Thyroid gland (tissue), 4 donors: ENCODE results near the gene TMEM45B.

ENCODE experiments used
- CTCF ChIP-seq, 6 experiments: fragments of 200-600 bp in 3 of 6; fragments of 450-650 bp in 3 of 6; sonication (generic) in 3 of 6; IDR thresholded peaks; one replicate each; pipeline ENCODE4 v1.5.1; 2016 to 2019; ENCODE audit warnings: antibody characterized with exemption in 6 of 6, mild to moderate bottlenecking in 2 of 6, inconsistent platforms in 1 of 6, moderate library complexity in 1 of 6
- POLR2A ChIP-seq, 2 donors: fragments of 450-650 bp; IDR thresholded peaks; one replicate each; pipeline ENCODE4 v1.6.1; 2017; ENCODE audit warnings: antibody characterized with exemption in 2 of 2, mild to moderate bottlenecking in 2 of 2, moderate library complexity in 1 of 2

DNA sequence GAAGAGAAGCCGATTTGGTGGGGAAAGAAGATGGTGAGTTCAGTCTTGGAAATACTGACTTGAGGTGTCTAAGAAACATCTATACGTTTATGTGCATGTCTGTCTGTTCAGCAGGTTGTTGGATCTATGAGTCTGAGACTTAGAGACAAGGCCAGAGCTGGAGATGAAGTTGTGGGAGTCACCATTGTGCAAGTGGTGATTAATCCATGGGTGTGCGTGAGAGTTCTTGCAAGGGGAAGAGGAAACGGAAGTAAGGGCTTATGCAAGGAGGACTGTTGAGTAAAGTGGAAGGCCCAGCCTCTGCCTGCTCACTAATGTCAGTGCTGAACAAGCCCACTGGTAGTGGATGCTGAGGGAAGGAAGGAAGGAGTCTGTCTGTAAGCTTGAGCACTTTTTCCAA, 9.7 kb downstream of the TMEM45B start:
- no peak for TF ChIP-seq CTCF (IDR thresholded peaks at IDR 0.05)
- TF ChIP-seq POLR2A (IDR thresholded peaks at IDR 0.05) = no peak
